ENCODE data around the gene ST7L.
"Not testable (repeated sequence)": the region's sequence is repeated elsewhere in the genome, so short reads cannot be mapped to it uniquely, and the experiment has no call there.

DNA sequence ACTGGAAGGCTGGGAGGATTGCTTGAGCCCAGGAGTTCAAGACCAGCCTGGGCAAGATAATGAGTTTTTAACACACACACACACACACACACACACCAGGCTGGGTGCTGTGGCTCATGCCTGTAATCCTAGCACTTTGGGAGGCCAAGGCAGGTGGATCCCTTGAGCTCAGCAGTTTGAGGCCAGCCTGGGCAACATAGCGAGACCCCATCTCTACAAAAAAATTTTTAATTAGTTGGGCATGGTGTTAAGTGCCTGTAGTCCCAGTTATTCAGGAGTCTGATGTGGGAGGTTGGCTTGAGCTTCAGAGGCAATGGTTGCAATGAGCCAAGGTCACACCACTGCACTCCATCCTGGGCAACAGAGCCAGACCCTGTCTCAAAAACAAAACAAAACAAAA lies 132.9 kb downstream of the ST7L start:
- TF ChIP-seq, protein P1, sequence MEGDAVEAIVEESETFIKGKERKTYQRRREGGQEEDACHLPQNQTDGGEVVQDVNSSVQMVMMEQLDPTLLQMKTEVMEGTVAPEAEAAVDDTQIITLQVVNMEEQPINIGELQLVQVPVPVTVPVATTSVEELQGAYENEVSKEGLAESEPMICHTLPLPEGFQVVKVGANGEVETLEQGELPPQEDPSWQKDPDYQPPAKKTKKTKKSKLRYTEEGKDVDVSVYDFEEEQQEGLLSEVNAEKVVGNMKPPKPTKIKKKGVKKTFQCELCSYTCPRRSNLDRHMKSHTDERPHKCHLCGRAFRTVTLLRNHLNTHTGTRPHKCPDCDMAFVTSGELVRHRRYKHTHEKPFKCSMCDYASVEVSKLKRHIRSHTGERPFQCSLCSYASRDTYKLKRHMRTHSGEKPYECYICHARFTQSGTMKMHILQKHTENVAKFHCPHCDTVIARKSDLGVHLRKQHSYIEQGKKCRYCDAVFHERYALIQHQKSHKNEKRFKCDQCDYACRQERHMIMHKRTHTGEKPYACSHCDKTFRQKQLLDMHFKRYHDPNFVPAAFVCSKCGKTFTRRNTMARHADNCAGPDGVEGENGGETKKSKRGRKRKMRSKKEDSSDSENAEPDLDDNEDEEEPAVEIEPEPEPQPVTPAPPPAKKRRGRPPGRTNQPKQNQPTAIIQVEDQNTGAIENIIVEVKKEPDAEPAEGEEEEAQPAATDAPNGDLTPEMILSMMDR (conservative IDR thresholded peaks at IDR 0.05; ENCODE audit: low read depth, low read length) = not testable (repeated sequence)
- not testable (repeated sequence) for TF ChIP-seq BHLHE40 (IDR thresholded peaks at IDR 0.05; ENCODE audit: low read depth, low read length)

All from IMR-90 (cell line).